HEK293 (cell line): Measurements from ENCODE around the gene TXNDC8.

Experiments used
- SCRT2 ChIP-seq: fragments of 450-650 bp; formaldehyde crosslinking; IDR thresholded peaks from 2 replicates; pipeline ENCODE4 v1.5.1; 2016; ENCODE audit warnings: missing biosample characterization, missing genetic modification characterization
- TF ChIP-seq, protein P1 (sequence below): fragments of 450-650 bp; formaldehyde crosslinking; IDR thresholded peaks from 2 replicates; pipeline ENCODE4 v1.5.1; 2016; ENCODE audit warnings: missing biosample characterization, missing genetic modification characterization
- TF ChIP-seq, protein P2 (sequence below): fragments of 450-650 bp; formaldehyde crosslinking; IDR thresholded peaks from 2 replicates; pipeline ENCODE4 v1.5.1; 2017; ENCODE audit warnings: missing biosample characterization, missing genetic modification characterization

DNA sequence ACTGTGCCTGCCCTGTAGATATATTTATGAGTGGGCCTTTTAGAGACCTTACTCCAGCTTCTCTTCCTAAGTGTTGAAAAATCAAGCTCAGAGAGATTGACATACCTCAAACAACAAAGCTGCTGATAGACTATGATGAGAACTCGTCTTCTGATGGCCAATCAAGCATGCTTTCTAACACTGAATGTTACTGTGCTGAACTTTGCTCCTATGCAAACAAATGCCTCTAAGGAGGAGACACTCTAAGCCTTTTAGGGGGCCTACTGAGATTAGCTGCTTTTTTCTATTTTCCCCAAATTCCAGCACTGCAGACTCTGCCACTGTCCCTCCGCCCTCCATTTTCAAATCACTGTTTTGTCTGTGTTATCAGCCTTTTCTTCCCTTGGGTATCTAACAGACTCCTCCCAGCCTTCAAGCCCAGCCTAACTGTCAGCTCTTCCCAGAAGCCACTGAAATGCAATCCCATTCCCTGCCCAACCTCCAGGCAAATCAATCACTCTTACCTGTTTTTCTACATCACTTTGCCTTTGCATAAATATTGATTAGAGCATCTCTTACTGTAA, 39.5 kb downstream of the TXNDC8 start:
- TF ChIP-seq, protein P1, sequence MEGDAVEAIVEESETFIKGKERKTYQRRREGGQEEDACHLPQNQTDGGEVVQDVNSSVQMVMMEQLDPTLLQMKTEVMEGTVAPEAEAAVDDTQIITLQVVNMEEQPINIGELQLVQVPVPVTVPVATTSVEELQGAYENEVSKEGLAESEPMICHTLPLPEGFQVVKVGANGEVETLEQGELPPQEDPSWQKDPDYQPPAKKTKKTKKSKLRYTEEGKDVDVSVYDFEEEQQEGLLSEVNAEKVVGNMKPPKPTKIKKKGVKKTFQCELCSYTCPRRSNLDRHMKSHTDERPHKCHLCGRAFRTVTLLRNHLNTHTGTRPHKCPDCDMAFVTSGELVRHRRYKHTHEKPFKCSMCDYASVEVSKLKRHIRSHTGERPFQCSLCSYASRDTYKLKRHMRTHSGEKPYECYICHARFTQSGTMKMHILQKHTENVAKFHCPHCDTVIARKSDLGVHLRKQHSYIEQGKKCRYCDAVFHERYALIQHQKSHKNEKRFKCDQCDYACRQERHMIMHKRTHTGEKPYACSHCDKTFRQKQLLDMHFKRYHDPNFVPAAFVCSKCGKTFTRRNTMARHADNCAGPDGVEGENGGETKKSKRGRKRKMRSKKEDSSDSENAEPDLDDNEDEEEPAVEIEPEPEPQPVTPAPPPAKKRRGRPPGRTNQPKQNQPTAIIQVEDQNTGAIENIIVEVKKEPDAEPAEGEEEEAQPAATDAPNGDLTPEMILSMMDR: no peak
- no peak for TF ChIP-seq SCRT2 (tag by site-specific recombination)
- TF ChIP-seq, protein P2, sequence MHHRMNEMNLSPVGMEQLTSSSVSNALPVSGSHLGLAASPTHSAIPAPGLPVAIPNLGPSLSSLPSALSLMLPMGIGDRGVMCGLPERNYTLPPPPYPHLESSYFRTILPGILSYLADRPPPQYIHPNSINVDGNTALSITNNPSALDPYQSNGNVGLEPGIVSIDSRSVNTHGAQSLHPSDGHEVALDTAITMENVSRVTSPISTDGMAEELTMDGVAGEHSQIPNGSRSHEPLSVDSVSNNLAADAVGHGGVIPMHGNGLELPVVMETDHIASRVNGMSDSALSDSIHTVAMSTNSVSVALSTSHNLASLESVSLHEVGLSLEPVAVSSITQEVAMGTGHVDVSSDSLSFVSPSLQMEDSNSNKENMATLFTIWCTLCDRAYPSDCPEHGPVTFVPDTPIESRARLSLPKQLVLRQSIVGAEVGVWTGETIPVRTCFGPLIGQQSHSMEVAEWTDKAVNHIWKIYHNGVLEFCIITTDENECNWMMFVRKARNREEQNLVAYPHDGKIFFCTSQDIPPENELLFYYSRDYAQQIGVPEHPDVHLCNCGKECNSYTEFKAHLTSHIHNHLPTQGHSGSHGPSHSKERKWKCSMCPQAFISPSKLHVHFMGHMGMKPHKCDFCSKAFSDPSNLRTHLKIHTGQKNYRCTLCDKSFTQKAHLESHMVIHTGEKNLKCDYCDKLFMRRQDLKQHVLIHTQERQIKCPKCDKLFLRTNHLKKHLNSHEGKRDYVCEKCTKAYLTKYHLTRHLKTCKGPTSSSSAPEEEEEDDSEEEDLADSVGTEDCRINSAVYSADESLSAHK: no peak
